B cell (primary cell): ENCODE results near the gene FAM234A. TPM values are rescaled to one million over a fixed set of nuclear protein-coding genes. Genes with fewer than 3 reads are reported as not detected.
"Not testable (repeated sequence)": the region's sequence is repeated elsewhere in the genome, so short reads cannot be mapped to it uniquely, and the experiment has no call there.

Experiments used
- ATAC-seq: fragments of 200-7000 bp; cut with Tn5 transposase; one replicate; pipeline ENCODE4 v1.10.0; 2021; ENCODE audit warnings: low read depth, mild to moderate bottlenecking, moderate number of reproducible peaks, moderate library complexity
- CTCF ChIA-PET: fragments of 350-600 bp; sonication (Branson Sonifier 250); formaldehyde crosslinking; loops from one replicate; lab custom pipeline; 2021; ENCODE audit warnings: antibody characterized with exemption, inconsistent platforms; lab: Charles Lee
- POLR2A ChIA-PET: fragments of 350-600 bp; sonication (Branson Sonifier 250); formaldehyde crosslinking; loops from one replicate; lab custom pipeline; 2021; ENCODE audit warnings: antibody characterized with exemption; lab: Charles Lee
- DNase-seq: peaks from one replicate; pipeline ENCODE4 v3.0.0; 2013
- H2AFZ ChIP-seq: 2 replicates; pipeline ENCODE4 v1.6.1; 2012; ENCODE audit warnings: mild to moderate bottlenecking, low read depth, low read length; ENCODE audit not compliant: insufficient read depth, poor library complexity, severe bottlenecking
- H3K27ac ChIP-seq, 2 donors: 1 replicate in 1 of 2; 2 replicates in 1 of 2; pipeline ENCODE4 v1.5.1; 2012 to 2013; ENCODE audit warnings: low read length in 2 of 2, mild to moderate bottlenecking in 2 of 2, moderate library complexity in 1 of 2
- H3K27me3 ChIP-seq, 4 experiments: fragments of 200-600 bp in 1 of 4; sonication (generic) in 1 of 4; replicated peaks in 1 of 4; 1 replicate in 2 of 4; 2 replicates in 2 of 4; pipeline versions ENCODE4 v1.6.1 to v1.7.0; 2013 to 2016; ENCODE audit warnings: low read length in 3 of 4, mild to moderate bottlenecking in 2 of 4, mixed read lengths in 1 of 4, moderate library complexity in 1 of 4; ENCODE audit not compliant: insufficient read depth in 4 of 4, control insufficient read depth in 3 of 4; ENCODE audit errors: control extremely low read depth in 1 of 4
- H3K36me3 ChIP-seq, 2 experiments: replicated peaks in 1 of 2; 1 replicate in 1 of 2; 2 replicates in 1 of 2; pipeline versions ENCODE4 v1.6.1 to v1.7.1; 2013; ENCODE audit warnings: low read length in 1 of 2; ENCODE audit not compliant: insufficient read depth in 2 of 2, control insufficient read depth in 1 of 2; ENCODE audit errors: control extremely low read depth in 1 of 2, extremely low read depth in 1 of 2
- H3K4me1 ChIP-seq, 2 donors: fragments of 200-600 bp in 1 of 2; sonication (generic) in 1 of 2; 1 replicate in 1 of 2; 2 replicates in 1 of 2; pipeline versions ENCODE4 v1.5.1 to v1.6.1; 2013 to 2017; ENCODE audit warnings: low read length in 2 of 2; ENCODE audit not compliant: control insufficient read depth in 2 of 2, insufficient read depth in 2 of 2
- H3K4me2 ChIP-seq: replicated peaks from 2 replicates; pipeline ENCODE3; 2012; ENCODE audit warnings: mild to moderate bottlenecking, low read depth, low read length; ENCODE audit not compliant: poor library complexity, severe bottlenecking
- H3K4me3 ChIP-seq, 5 experiments: fragments of 200-600 bp in 1 of 5; sonication (generic) in 1 of 5; 1 replicate in 3 of 5; 2 replicates in 2 of 5; pipeline versions ENCODE4 v1.5.1 to v1.7.0; 2011 to 2016; ENCODE audit warnings: low read length in 4 of 5, mild to moderate bottlenecking in 4 of 5, low read depth in 2 of 5, control low read depth in 1 of 5, moderate library complexity in 1 of 5; ENCODE audit not compliant: insufficient read depth in 1 of 5; ENCODE audit errors: control extremely low read depth in 1 of 5, extremely low read depth in 1 of 5
- H3K79me2 ChIP-seq: fragments of 200-600 bp; sonication (generic); one replicate; pipeline ENCODE4 v1.6.0; 2016; ENCODE audit warnings: low read length; ENCODE audit not compliant: control insufficient read depth, insufficient read depth
- H3K9ac ChIP-seq: fragments of 200-600 bp; sonication (generic); 2 replicates; pipeline ENCODE4 v1.6.1; 2017; ENCODE audit warnings: mild to moderate bottlenecking, low read length, moderate library complexity
- H3K9me3 ChIP-seq, 3 donors: one replicate each; pipeline versions ENCODE4 v1.6.1 to v1.7.1; 2013; ENCODE audit warnings: low read length in 2 of 3; ENCODE audit not compliant: control insufficient read depth in 2 of 3, insufficient read depth in 1 of 3; ENCODE audit errors: control extremely low read depth in 1 of 3
- H4K20me1 ChIP-seq: 2 replicates; pipeline ENCODE4 v1.6.0; 2012; ENCODE audit warnings: mild to moderate bottlenecking, low read length; ENCODE audit not compliant: insufficient read depth, control insufficient read depth, poor library complexity, severe bottlenecking
- H3K27ac Mint-ChIP-seq: one replicate; pipeline ENCODE4 v1.8.0; 2021; ENCODE audit warnings: mixed read lengths
- H3K27me3 Mint-ChIP-seq: one replicate; pipeline ENCODE4 v1.8.0; 2021; ENCODE audit warnings: mixed read lengths
- H3K4me1 Mint-ChIP-seq: one replicate; pipeline ENCODE4 v1.8.0; 2021; ENCODE audit warnings: mixed read lengths
- H3K4me3 Mint-ChIP-seq: one replicate; pipeline ENCODE4 v1.8.0; 2021; ENCODE audit warnings: mixed read lengths
- H3K9me3 Mint-ChIP-seq: one replicate; pipeline ENCODE4 v1.8.0; 2022; ENCODE audit warnings: mixed read lengths; ENCODE audit not compliant: insufficient read depth
- EZH2 ChIP-seq: IDR thresholded peaks from 2 replicates; pipeline ENCODE4 v1.6.1; 2012; ENCODE audit warnings: borderline replicate concordance, low read depth, mild to moderate bottlenecking, moderate library complexity, low read length; ENCODE audit not compliant: insufficient read depth, poor library complexity, severe bottlenecking
- WGBS: methylation state at CpG from one replicate; pipeline ENCODE4 v1.1.5; 2013; ENCODE audit warnings: missing lambda C conversion rate; ENCODE audit not compliant: insufficient coverage; 5-methylcytosine and 5-hydroxymethylcytosine counted together
- intact Hi-C: fragments of 100-400 bp; cut with micrococcal nuclease; formaldehyde crosslinking; loops from one replicate; pipeline ENCODE4 v1.10.0; 2022
- polyA plus RNA-seq: library from polyadenylated mRNA; depleted of rRNA; stranded (reverse); fragments of >200 nt; gene quantifications from 2 replicates; pipeline ENCODE4 v1.2.3, GENCODE V29; 2012
- total RNA-seq, 2 donors: library from RNA; stranded (reverse); fragments of 120-200 nt in 1 of 2; gene quantifications; 1 replicate in 1 of 2; 2 replicates in 1 of 2; pipeline versions ENCODE4 v1.2.3 to v1.2.4, GENCODE V29; 2013 to 2022
- TF ChIP-seq, protein P1 (sequence below): fragments of 200-600 bp; IDR thresholded peaks from one replicate; pipeline ENCODE4 v1.8.0; 2022; ENCODE audit warnings: antibody characterized with exemption, mild to moderate bottlenecking

The FAM234A gene
- total and polyA plus RNA-seq, 2 donors (not counting 1 experiment from before 2014, with no cell fraction given) = 35.1 to 42.9 TPM

- no peak for ATAC-seq
Measured at GRCh38 chr16:229731-230281, 4.8 kb upstream of the FAM234A start.

DNA sequence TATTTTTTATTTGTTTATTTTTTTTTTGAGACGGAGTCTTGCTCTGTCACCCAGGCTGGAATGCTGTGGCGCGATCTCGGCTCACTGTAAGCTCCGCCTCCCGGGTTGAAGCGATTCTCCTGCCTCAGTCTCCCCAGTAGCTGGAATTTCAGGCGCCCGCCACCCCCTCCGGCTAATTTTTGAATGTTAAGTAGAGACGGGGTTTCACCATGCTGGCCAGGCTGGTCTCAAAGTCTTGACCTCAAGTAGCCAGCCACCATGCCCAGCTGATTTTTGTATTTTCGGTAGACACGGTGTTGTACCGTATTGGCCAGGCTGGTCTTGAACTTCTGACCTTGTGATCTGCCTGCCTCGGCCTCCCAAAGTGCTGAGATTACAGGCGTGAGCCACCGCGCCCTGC is 4.3 kb upstream of the FAM234A start:
- peaks cover 12 to 39% of the 10 kb centered on the region in 2 donors for H3K4me1 ChIP-seq
- WGBS = 95% methylated on average over 18 of the region's 18 CpGs
- H2AFZ ChIP-seq, H3K4me2 ChIP-seq, H3K27me3 Mint-ChIP-seq, DNase-seq, H3K27me3 ChIP-seq, H3K9ac ChIP-seq, H3K27ac Mint-ChIP-seq, H3K4me3 ChIP-seq, H3K4me3 Mint-ChIP-seq, CTCF ChIA-PET, H3K9me3 ChIP-seq, H3K9me3 Mint-ChIP-seq, H3K27ac ChIP-seq, intact Hi-C loops, ATAC-seq, POLR2A ChIA-PET: not testable (repeated sequence)
- peaks cover 36% of the 10 kb centered on the region for H3K79me2 ChIP-seq
- H3K4me1 Mint-ChIP-seq = peaks cover 37% of the 10 kb centered on the region
- H4K20me1 ChIP-seq = peaks cover 36% of the 10 kb centered on the region
- H3K36me3 ChIP-seq = peaks cover 10 to 26% of the 10 kb centered on the region in 2 experiments

More at GRCh38 chr16:229731-230281, 4.8 kb upstream of the FAM234A start:
- Histone ChIP-seq H3K4me3 (peak overlapping the region; percentile 32 to 81 (median 79)), H3K27me3 (no peaks in the 10 kb centered on the region), H4K20me1 (peaks cover 40% of the 10 kb centered on the region), H3K27ac (peak overlapping the region in 1 of 2 donors; percentile 95), H3K9me3 (no peaks in the 10 kb centered on the region), H3K36me3 (peaks cover 10 to 29% of the 10 kb centered on the region in 2 experiments), H3K9ac (peak overlapping the region; percentile 88), H3K4me1 (peaks cover 12 to 36% of the 10 kb centered on the region in 2 donors), H3K4me2 (peak overlapping the region; percentile 95), H3K79me2 (peaks cover 41% of the 10 kb centered on the region), H2AFZ (peak overlapping the region; percentile 87)
- POLR2A ChIA-PET = interaction anchor here (0.6 kb wide), 2 partner anchors 97 to 107 kb away, joined by 4 to 6 read pairs; no protein-coding TSS in a partner anchor
- Mint-ChIP-seq H3K4me3 (peak overlapping the region; percentile 94), H3K4me1 (peaks cover 32% of the 10 kb centered on the region), H3K27me3 (no peaks in the 10 kb centered on the region), H3K9me3 (no peaks in the 10 kb centered on the region), H3K27ac (peak overlapping the region; percentile 33)
- WGBS = 89% methylated on average over 17 of the region's 22 CpGs
- DNase-seq = no peak
- CTCF ChIA-PET = interaction anchor here (1.0 kb wide), 2 partner anchors 132 to 162 kb away, joined by 3 read pairs; no protein-coding TSS in a partner anchor
- no peak for TF ChIP-seq EZH2
- TF ChIP-seq, protein P1, sequence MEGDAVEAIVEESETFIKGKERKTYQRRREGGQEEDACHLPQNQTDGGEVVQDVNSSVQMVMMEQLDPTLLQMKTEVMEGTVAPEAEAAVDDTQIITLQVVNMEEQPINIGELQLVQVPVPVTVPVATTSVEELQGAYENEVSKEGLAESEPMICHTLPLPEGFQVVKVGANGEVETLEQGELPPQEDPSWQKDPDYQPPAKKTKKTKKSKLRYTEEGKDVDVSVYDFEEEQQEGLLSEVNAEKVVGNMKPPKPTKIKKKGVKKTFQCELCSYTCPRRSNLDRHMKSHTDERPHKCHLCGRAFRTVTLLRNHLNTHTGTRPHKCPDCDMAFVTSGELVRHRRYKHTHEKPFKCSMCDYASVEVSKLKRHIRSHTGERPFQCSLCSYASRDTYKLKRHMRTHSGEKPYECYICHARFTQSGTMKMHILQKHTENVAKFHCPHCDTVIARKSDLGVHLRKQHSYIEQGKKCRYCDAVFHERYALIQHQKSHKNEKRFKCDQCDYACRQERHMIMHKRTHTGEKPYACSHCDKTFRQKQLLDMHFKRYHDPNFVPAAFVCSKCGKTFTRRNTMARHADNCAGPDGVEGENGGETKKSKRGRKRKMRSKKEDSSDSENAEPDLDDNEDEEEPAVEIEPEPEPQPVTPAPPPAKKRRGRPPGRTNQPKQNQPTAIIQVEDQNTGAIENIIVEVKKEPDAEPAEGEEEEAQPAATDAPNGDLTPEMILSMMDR = no peak
- intact Hi-C loops = loop anchor here (1.0 kb wide), 2 partner anchors 123 to 140 kb away; partner anchors contain the start of gene MRPL28
